ENCODE data around the gene C1orf167. TPM values are rescaled to one million over a fixed set of nuclear protein-coding genes. Genes with fewer than 3 reads are reported as not detected.

C1orf167 gene
- total RNA-seq, 6 experiments from 2014 or later = not detected

- no peak overlapping the region for H3K4me3 ChIP-seq
- WGBS (ENCODE audit: insufficient coverage, low coverage, low lambda C conversion rate, missing lambda C conversion rate) = no CpG with 5 or more reads among the region's 19 CpGs
- intact Hi-C loops (cut with DNase I) = no loop called here
- TF ChIP-seq CTCF (IDR thresholded peaks at IDR 0.05) (no peak), POLR2A (IDR thresholded peaks at IDR 0.05) (no peak)
- H3K36me3 ChIP-seq = peaks cover under 1 to 81% (median 21%) of the 10 kb centered on the region in 4 donors
- no peak for ATAC-seq
- H3K4me1 ChIP-seq = no peaks in the 10 kb centered on the region
- no peak overlapping the region for H3K27ac ChIP-seq
- H3K27me3 ChIP-seq = no peaks in the 10 kb centered on the region
- no peaks in the 10 kb centered on the region for H3K9me3 ChIP-seq
- no peak for DNase-seq
Observed at GRCh38 chr1:11828511-11828910, 66.5 kb downstream of the C1orf167 start.

- Histone ChIP-seq H3K9me3 (no peaks in the 10 kb centered on the region), H3K27ac (no peak overlapping the region), H3K27me3 (no peaks in the 10 kb centered on the region), H3K36me3 (peaks cover 2 to 83% (median 28%) of the 10 kb centered on the region in 4 donors), H3K4me1 (no peaks in the 10 kb centered on the region), H3K4me3 (no peak overlapping the region)
- no peak for ATAC-seq
- no peak for TF ChIP-seq CTCF (IDR thresholded peaks at IDR 0.05)
- TF ChIP-seq POLR2A (IDR thresholded peaks at IDR 0.05) = no peak
- WGBS (ENCODE audit: insufficient coverage, low coverage, low lambda C conversion rate, missing lambda C conversion rate) = 71% methylated on average over 4 of the region's 9 CpGs
- no peak for DNase-seq
- intact Hi-C loops (cut with DNase I) = loop anchor here in 1 of 2 donors (10.0 kb wide), 1 partner anchor 133 kb away; no protein-coding TSS in a partner anchor
Observed at GRCh38 chr1:11831945-11832725, 70.1 kb downstream of the C1orf167 start.

GRCh38 chr1:11833497-11833896 lies 71.5 kb downstream of the C1orf167 start:
- H3K27me3 ChIP-seq = no peaks in the 10 kb centered on the region
- TF ChIP-seq POLR2A (IDR thresholded peaks at IDR 0.05) = no peak
- TF ChIP-seq CTCF (IDR thresholded peaks at IDR 0.05) = no peak
- DNase-seq (no peak), ATAC-seq (no peak)
- intact Hi-C loops (cut with DNase I) = loop anchor here in 1 of 2 donors (10.0 kb wide), 1 partner anchor 131 kb away; no protein-coding TSS in a partner anchor
- H3K4me3 ChIP-seq = no peak overlapping the region
- H3K27ac ChIP-seq = no peak overlapping the region
- H3K36me3 ChIP-seq = peaks cover 2 to 82% (median 24%) of the 10 kb centered on the region in 4 donors
- no peaks in the 10 kb centered on the region for H3K9me3 ChIP-seq
- no peaks in the 10 kb centered on the region for H3K4me1 ChIP-seq
- 66% methylated on average over 4 of the region's 8 CpGs for WGBS (ENCODE audit: insufficient coverage, low coverage, low lambda C conversion rate, missing lambda C conversion rate)

GRCh38 chr1:11833900-11834299 lies 71.9 kb downstream of the C1orf167 start:
- TF ChIP-seq POLR2A (IDR thresholded peaks at IDR 0.05) (no peak), CTCF (IDR thresholded peaks at IDR 0.05) (no peak)
- Histone ChIP-seq H3K9me3 (no peaks in the 10 kb centered on the region), H3K27me3 (no peaks in the 10 kb centered on the region), H3K36me3 (peaks cover 2 to 81% (median 24%) of the 10 kb centered on the region in 4 donors), H3K4me3 (no peak overlapping the region), H3K4me1 (peaks cover 0 to 3% (median 2%) of the 10 kb centered on the region in 4 donors), H3K27ac (no peak overlapping the region)
- DNase-seq = no peak
- no peak for ATAC-seq
- WGBS (ENCODE audit: insufficient coverage, low coverage, low lambda C conversion rate, missing lambda C conversion rate) = 86% methylated on average over 6 of the region's 13 CpGs
- intact Hi-C loops (cut with DNase I) = loop anchor here in 1 of 2 donors (10.0 kb wide), 1 partner anchor 131 kb away; no protein-coding TSS in a partner anchor
